ENCODE measurements around the gene GAB2. TPM values are rescaled to one million over a fixed set of nuclear protein-coding genes. Genes with fewer than 3 reads are reported as not detected.

Gene GAB2
- total and polyA plus RNA-seq, 9 donors = 30.9 to 64.6 (median 42.9) TPM

- intact Hi-C loops (cut with DNase I) = no loop called here
- Histone ChIP-seq H3K36me3 (no peaks in the 10 kb centered on the region), H3K27me3 (no peaks in the 10 kb centered on the region), H3K27ac (no peak overlapping the region), H3K9me3 (peaks cover 0 to 7% of the 10 kb centered on the region in 2 donors), H3K4me1 (ENCODE audit: insufficient read depth) (peaks cover 24% of the 10 kb centered on the region), H3K4me3 (no peak overlapping the region)
- TF ChIP-seq POLR2A (IDR thresholded peaks at IDR 0.05) = no peak
- TF ChIP-seq EP300 (IDR thresholded peaks at IDR 0.05) = no peak
- TF ChIP-seq, protein P1, sequence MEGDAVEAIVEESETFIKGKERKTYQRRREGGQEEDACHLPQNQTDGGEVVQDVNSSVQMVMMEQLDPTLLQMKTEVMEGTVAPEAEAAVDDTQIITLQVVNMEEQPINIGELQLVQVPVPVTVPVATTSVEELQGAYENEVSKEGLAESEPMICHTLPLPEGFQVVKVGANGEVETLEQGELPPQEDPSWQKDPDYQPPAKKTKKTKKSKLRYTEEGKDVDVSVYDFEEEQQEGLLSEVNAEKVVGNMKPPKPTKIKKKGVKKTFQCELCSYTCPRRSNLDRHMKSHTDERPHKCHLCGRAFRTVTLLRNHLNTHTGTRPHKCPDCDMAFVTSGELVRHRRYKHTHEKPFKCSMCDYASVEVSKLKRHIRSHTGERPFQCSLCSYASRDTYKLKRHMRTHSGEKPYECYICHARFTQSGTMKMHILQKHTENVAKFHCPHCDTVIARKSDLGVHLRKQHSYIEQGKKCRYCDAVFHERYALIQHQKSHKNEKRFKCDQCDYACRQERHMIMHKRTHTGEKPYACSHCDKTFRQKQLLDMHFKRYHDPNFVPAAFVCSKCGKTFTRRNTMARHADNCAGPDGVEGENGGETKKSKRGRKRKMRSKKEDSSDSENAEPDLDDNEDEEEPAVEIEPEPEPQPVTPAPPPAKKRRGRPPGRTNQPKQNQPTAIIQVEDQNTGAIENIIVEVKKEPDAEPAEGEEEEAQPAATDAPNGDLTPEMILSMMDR (IDR thresholded peaks at IDR 0.05) = no peak
- DNase-seq = no peak
Measured at GRCh38 chr11:78248903-78249302, 168.7 kb downstream of the GAB2 start.

- TF ChIP-seq POLR2A (IDR thresholded peaks at IDR 0.05) = no peak
- TF ChIP-seq, protein P1 (IDR thresholded peaks at IDR 0.05) = no peak
- TF ChIP-seq EP300 (IDR thresholded peaks at IDR 0.05) = no peak
- no peaks in the 10 kb centered on the region for H3K27me3 ChIP-seq
- WGBS, 3 donors = 95 to 98% (median 97%) methylated on average over 3 of the region's 3 CpGs
- intact Hi-C loops (cut with DNase I) = no loop called here
- no peak for DNase-seq
- peaks cover 24% of the 10 kb centered on the region for H3K4me1 ChIP-seq (ENCODE audit: insufficient read depth)
- H3K4me3 ChIP-seq = no peak overlapping the region
- H3K27ac ChIP-seq = no peak overlapping the region
- peaks cover 0 to 7% of the 10 kb centered on the region in 2 donors for H3K9me3 ChIP-seq
- H3K36me3 ChIP-seq = no peaks in the 10 kb centered on the region
Measured at GRCh38 chr11:78248191-78248590, 169.4 kb downstream of the GAB2 start.

GRCh38 chr11:78244546-78245255 lies 172.9 kb downstream of the GAB2 start:
- no peak for DNase-seq
- TF ChIP-seq, protein P1 (IDR thresholded peaks at IDR 0.05) = no peak
- TF ChIP-seq EP300 (IDR thresholded peaks at IDR 0.05) (no peak), POLR2A (IDR thresholded peaks at IDR 0.05) (no peak)
- Histone ChIP-seq H3K27me3 (no peaks in the 10 kb centered on the region), H3K27ac (no peak overlapping the region), H3K4me1 (ENCODE audit: insufficient read depth) (no peaks in the 10 kb centered on the region), H3K4me3 (no peak overlapping the region), H3K36me3 (no peaks in the 10 kb centered on the region), H3K9me3 (peaks cover 0 to 7% of the 10 kb centered on the region in 2 donors)
- 35 to 47% (median 46%) methylated on average over 4 of the region's 4 CpGs for WGBS, 3 donors
- intact Hi-C loops (cut with DNase I) = no loop called here

DNA sequence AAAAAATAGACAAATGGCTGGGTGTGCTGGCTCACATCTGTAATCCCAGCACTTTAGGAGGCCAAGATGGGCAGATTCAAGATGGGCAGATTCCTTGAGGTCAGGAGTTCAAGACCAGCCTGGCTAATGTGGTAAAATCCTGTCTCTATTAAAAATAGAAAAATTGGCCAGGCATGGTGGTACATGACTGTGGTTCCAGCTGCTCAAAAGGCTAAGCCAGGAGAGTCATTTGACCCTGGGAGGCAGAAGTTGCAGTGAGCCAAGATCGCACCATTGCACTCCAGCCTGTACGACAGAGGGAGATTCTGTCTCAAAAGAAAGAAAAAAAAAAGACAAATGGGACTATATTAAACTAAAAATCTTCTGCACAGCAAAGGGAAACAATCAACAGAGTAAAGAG lies 173.5 kb downstream of the GAB2 start:
- Histone ChIP-seq H3K4me1 (ENCODE audit: insufficient read depth) (no peaks in the 10 kb centered on the region), H3K36me3 (no peaks in the 10 kb centered on the region), H3K27me3 (no peaks in the 10 kb centered on the region), H3K4me3 (no peak overlapping the region), H3K27ac (no peak overlapping the region), H3K9me3 (peaks cover 0 to 7% of the 10 kb centered on the region in 2 donors)
- no peak for DNase-seq
- 40 to 67% (median 48%) methylated on average over 2 of the region's 2 CpGs for WGBS, 3 donors
- TF ChIP-seq EP300 (IDR thresholded peaks at IDR 0.05) = no peak
- intact Hi-C loops (cut with DNase I) = no loop called here

GRCh38 chr11:78241475-78241874 lies 176.1 kb downstream of the GAB2 start:
- H3K36me3 ChIP-seq = no peaks in the 10 kb centered on the region
- H3K4me1 ChIP-seq (ENCODE audit: insufficient read depth) = no peaks in the 10 kb centered on the region
- TF ChIP-seq EP300 (IDR thresholded peaks at IDR 0.05) (no peak), POLR2A (IDR thresholded peaks at IDR 0.05) (no peak)
- TF ChIP-seq, protein P1 (IDR thresholded peaks at IDR 0.05) = no peak
- no peak overlapping the region for H3K4me3 ChIP-seq
- no peaks in the 10 kb centered on the region for H3K27me3 ChIP-seq
- no peak for DNase-seq
- no peak overlapping the region for H3K27ac ChIP-seq
- H3K9me3 ChIP-seq = peaks cover 0 to 5% of the 10 kb centered on the region in 2 donors
- intact Hi-C loops (cut with DNase I) = no loop called here
